Measurements from ENCODE around the gene NDFIP1. TPM values are rescaled to one million over a fixed set of nuclear protein-coding genes. Genes with fewer than 3 reads are reported as not detected.

The NDFIP1 gene
- total RNA-seq, 6 experiments from 2014 or later, result 57.7 to 69.9 (median 63.0) TPM

DNA sequence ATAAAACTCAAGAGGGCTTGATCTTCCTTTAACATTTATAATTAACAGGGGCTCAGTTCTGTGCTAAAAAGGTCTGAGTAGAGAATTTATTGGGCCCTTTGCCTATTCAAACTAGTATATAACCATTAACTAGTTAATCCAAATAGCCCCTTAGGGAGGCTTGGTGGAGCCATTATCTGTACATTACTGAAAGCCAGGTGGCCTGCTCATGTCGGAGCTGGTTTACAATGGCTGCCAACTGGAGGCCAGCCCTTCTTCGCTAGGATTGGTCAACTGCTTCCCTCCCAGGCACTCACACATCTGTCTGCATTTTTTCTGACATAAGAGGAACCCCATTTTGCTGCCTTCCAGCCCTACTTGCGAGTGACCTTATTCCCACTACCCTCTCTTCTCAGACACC lies 30.4 kb upstream of the NDFIP1 start:
- Mint-ChIP-seq H3K27me3 (ENCODE audit: insufficient read depth) (peaks cover 20% of the 10 kb centered on the region), H3K36me3 (ENCODE audit: low read depth) (no peaks in the 10 kb centered on the region), H3K4me1 (ENCODE audit: low read depth) (no peaks in the 10 kb centered on the region), H3K27ac (no peak overlapping the region), H3K9me3 (no peaks in the 10 kb centered on the region), H3K4me3 (no peak overlapping the region)
- DNase-seq, result no peak
- TF ChIP-seq, protein P1, sequence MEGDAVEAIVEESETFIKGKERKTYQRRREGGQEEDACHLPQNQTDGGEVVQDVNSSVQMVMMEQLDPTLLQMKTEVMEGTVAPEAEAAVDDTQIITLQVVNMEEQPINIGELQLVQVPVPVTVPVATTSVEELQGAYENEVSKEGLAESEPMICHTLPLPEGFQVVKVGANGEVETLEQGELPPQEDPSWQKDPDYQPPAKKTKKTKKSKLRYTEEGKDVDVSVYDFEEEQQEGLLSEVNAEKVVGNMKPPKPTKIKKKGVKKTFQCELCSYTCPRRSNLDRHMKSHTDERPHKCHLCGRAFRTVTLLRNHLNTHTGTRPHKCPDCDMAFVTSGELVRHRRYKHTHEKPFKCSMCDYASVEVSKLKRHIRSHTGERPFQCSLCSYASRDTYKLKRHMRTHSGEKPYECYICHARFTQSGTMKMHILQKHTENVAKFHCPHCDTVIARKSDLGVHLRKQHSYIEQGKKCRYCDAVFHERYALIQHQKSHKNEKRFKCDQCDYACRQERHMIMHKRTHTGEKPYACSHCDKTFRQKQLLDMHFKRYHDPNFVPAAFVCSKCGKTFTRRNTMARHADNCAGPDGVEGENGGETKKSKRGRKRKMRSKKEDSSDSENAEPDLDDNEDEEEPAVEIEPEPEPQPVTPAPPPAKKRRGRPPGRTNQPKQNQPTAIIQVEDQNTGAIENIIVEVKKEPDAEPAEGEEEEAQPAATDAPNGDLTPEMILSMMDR (IDR thresholded peaks at IDR 0.05), result no peak

- Mint-ChIP-seq H3K4me1 (ENCODE audit: low read depth) (no peaks in the 10 kb centered on the region), H3K9me3 (no peaks in the 10 kb centered on the region), H3K36me3 (ENCODE audit: low read depth) (no peaks in the 10 kb centered on the region), H3K4me3 (no peak overlapping the region), H3K27me3 (ENCODE audit: insufficient read depth) (peaks cover 20% of the 10 kb centered on the region), H3K27ac (no peak overlapping the region)
- TF ChIP-seq, protein P1 (IDR thresholded peaks at IDR 0.05), result no peak
- DNase-seq, result no peak
These were observed 29.9 kb upstream of the NDFIP1 start for GRCh38 chr5:142078706-142079105.

DNA sequence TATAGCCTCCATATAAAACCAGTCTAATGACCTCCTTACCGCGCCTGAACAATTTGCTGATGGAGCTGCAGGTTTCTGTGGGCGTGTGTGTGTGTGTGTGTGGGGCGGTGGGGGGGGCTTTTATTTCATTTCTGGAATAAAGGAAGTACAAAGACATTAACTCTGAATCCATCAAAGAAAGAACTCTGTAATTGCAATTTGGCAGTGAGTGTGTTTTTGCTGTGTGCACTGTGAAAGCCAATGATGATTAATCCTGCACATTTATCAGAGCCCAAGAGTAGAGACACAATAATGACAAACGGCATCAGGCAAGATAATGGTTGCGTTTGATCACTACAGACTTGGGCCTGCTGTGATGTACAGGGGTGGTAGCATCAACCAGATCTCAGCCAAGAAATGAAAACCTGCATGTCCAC lies 29.3 kb upstream of the NDFIP1 start:
- H3K4me1 Mint-ChIP-seq (ENCODE audit: low read depth), result no peaks in the 10 kb centered on the region
- no peak overlapping the region for H3K27ac Mint-ChIP-seq
- H3K9me3 Mint-ChIP-seq, result no peaks in the 10 kb centered on the region
- DNase-seq, result no peak
- H3K36me3 Mint-ChIP-seq (ENCODE audit: low read depth), result no peaks in the 10 kb centered on the region
- H3K27me3 Mint-ChIP-seq (ENCODE audit: insufficient read depth), result peaks cover 24% of the 10 kb centered on the region
- H3K4me3 Mint-ChIP-seq, result no peak overlapping the region
- TF ChIP-seq, protein P1 (IDR thresholded peaks at IDR 0.05), result no peak

GRCh38 chr5:142080248-142080647 lies 28.3 kb upstream of the NDFIP1 start:
- Mint-ChIP-seq H3K4me3 (no peak overlapping the region), H3K36me3 (ENCODE audit: low read depth) (no peaks in the 10 kb centered on the region), H3K27ac (no peak overlapping the region), H3K4me1 (ENCODE audit: low read depth) (no peaks in the 10 kb centered on the region), H3K9me3 (no peaks in the 10 kb centered on the region), H3K27me3 (ENCODE audit: insufficient read depth) (peaks cover 31% of the 10 kb centered on the region)
- no peak for DNase-seq
- TF ChIP-seq, protein P1 (IDR thresholded peaks at IDR 0.05), result no peak

GRCh38 chr5:142082182-142082781 lies 26.3 kb upstream of the NDFIP1 start:
- Mint-ChIP-seq H3K4me3 (no peak overlapping the region), H3K4me1 (ENCODE audit: low read depth) (no peaks in the 10 kb centered on the region), H3K27me3 (ENCODE audit: insufficient read depth) (peaks cover 45% of the 10 kb centered on the region), H3K27ac (no peak overlapping the region), H3K9me3 (no peaks in the 10 kb centered on the region), H3K36me3 (ENCODE audit: low read depth) (no peaks in the 10 kb centered on the region)
- TF ChIP-seq, protein P1 (IDR thresholded peaks at IDR 0.05), result no peak
- no peak for DNase-seq
